ENCODE results near the gene INSR.

The INSR gene

GRCh38 chr19:7294558-7295212 is 471 bp upstream of the INSR start (continued):
- no peak for TF ChIP-seq ZNF16 (tag by site-specific recombination; IDR thresholded peaks at IDR 0.05; ENCODE audit: low read depth)
- TF ChIP-seq ZNF18 (tag by site-specific recombination; IDR thresholded peaks at IDR 0.05), result no peak
- 0 out of 2 replicates have a peak, but pooled peaks have one; percentile 22 for TF ChIP-seq PRDM10 (tag by site-specific recombination; IDR thresholded peaks at IDR 0.05)
- no peak for TF ChIP-seq ZNF548 (tag by site-specific recombination; IDR thresholded peaks at IDR 0.05)

- peak overlapping the region; percentile 88 for H3K4me3 ChIP-seq (ENCODE audit: low read depth, low read length)
- peak overlapping the region; percentile 82; the same call in 1 of the 2 replicates for H3K27ac ChIP-seq (ENCODE audit: extremely low read depth, low read depth, low read length)
- no peaks in the 10 kb centered on the region for H3K9me3 ChIP-seq (ENCODE audit: control insufficient read depth, insufficient read depth, low read depth, low read length)
- H3K36me3 ChIP-seq (ENCODE audit: control insufficient read depth in 2 of 2, insufficient read depth in 1 of 2, low read length in 2 of 2), result no peaks in the 10 kb centered on the region; a peak in 1 of 3 replicates
- POLR2A ChIA-PET, result interaction anchor here (0.6 to 1.8 kb wide), 5 partner anchors 33 to 224 kb away, joined by 3 to 7 read pairs (median 5); no protein-coding TSS in a partner anchor
- H3K4me1 ChIP-seq (ENCODE audit: control insufficient read depth, insufficient read depth, low read length), result peaks cover 4% of the 10 kb centered on the region; the same call in 1 of the 2 replicates
- CTCF ChIA-PET, result interaction anchor here (0.6 kb wide), 1 partner anchor 145 kb away, joined by 3 read pairs; no protein-coding TSS in a partner anchor
- TF ChIP-seq KLF17 (tag by site-specific recombination; IDR thresholded peaks at IDR 0.05) (0 out of 2 replicates have a peak, but pooled peaks have one; percentile 19), ZNF2 (tag by site-specific recombination; IDR thresholded peaks at IDR 0.05) (0 out of 2 replicates have a peak, but pooled peaks have one; percentile 24), ZNF639 (tag by site-specific recombination; IDR thresholded peaks at IDR 0.05) (0 out of 2 replicates have a peak, but pooled peaks have one; percentile 42), SP2 (tag by site-specific recombination; IDR thresholded peaks at IDR 0.05) (peak; percentile 15; the same call in 1 of the 2 replicates), ZSCAN4 (tag by site-specific recombination; IDR thresholded peaks at IDR 0.05) (no peak), ZXDB (tag by site-specific recombination; IDR thresholded peaks at IDR 0.05) (no peak), ZBTB26 (tag by site-specific recombination; optimal IDR thresholded peaks at IDR 0.05) (peak; percentile 67), ZNF580 (tag by site-specific recombination; IDR thresholded peaks at IDR 0.05) (0 out of 2 replicates have a peak, but pooled peaks have one; percentile 33), RBAK (tag by site-specific recombination; IDR thresholded peaks at IDR 0.05) (no peak), ZFHX2 (tag by site-specific recombination; conservative IDR thresholded peaks at IDR 0.05) (peak; percentile 57), ZNF518A (tag by site-specific recombination; conservative IDR thresholded peaks at IDR 0.05; ENCODE audit: low read depth) (no peak)
These were observed 1.1 kb downstream of the INSR start for GRCh38 chr19:7292950-7293761.
